ENCODE measurements around the gene SV2A. TPM values are rescaled to one million over a fixed set of nuclear protein-coding genes. Genes with fewer than 3 reads are reported as not detected.

Gene SV2A
- total RNA-seq (2021; fragmentation: NEBNext Ultra II Directional; extraction: Animal tissue kit (Norgen Biotek cat#: 25700)), result 10 to 100 TPM; 16.1 to 28.5 (median 26.1) TPM
- long read RNA-seq, full-length matches to known transcripts, result 1 of 3 reads
- long read RNA-seq, partial matches to known transcripts, result 2 of 3 reads
- long read RNA-seq, other reads (novel, unspliced or antisense), result 0 of 3 reads

- H3K4me3 Mint-ChIP-seq, result peak within 1 kb of the TSS; percentile 91
- H3K27me3 Mint-ChIP-seq (ENCODE audit: insufficient read depth), result peaks cover 1% of the 10 kb centered on the region; the same call in 1 of the 2 replicates
- peak; percentile 19 for DNase-seq
- peaks cover 25% of the 10 kb centered on the region for H3K4me1 Mint-ChIP-seq (ENCODE audit: low read depth)
- no peaks in the 10 kb centered on the region for H3K9me3 Mint-ChIP-seq
- H3K36me3 Mint-ChIP-seq (ENCODE audit: low read depth), result peaks cover 10% of the 10 kb centered on the region; the same call in 1 of the 2 replicates
- TF ChIP-seq CTCF (IDR thresholded peaks at IDR 0.05), result no peak
- peak within 1 kb of the TSS; percentile 71 for H3K27ac Mint-ChIP-seq
Observed at GRCh38 chr1:149917571-149918144, at the start of gene SV2A. Gene SV2A, minus strand, starts transcription at chr1:149917844. Its CDS starts 4,004 bp downstream, at chr1:149913840.

GRCh38 chr1:149967041-149967440, 49.4 kb upstream of the SV2A start:
- Mint-ChIP-seq H3K27ac (no peak overlapping the region; the same call in 1 of the 2 replicates), H3K4me3 (no peak overlapping the region), H3K36me3 (ENCODE audit: low read depth) (peaks cover 6% of the 10 kb centered on the region; the same call in 1 of the 2 replicates), H3K4me1 (ENCODE audit: low read depth) (peaks cover 11% of the 10 kb centered on the region), H3K9me3 (no peaks in the 10 kb centered on the region), H3K27me3 (ENCODE audit: insufficient read depth) (no peaks in the 10 kb centered on the region)
- TF ChIP-seq CTCF (IDR thresholded peaks at IDR 0.05), result no peak
- DNase-seq, result no peak

- no peak for TF ChIP-seq CTCF (IDR thresholded peaks at IDR 0.05)
- H3K9me3 Mint-ChIP-seq, result no peaks in the 10 kb centered on the region
- DNase-seq, result no peak
- H3K4me3 Mint-ChIP-seq, result no peak overlapping the region
- peaks cover 2% of the 10 kb centered on the region; the same call in 1 of the 2 replicates for H3K27me3 Mint-ChIP-seq (ENCODE audit: insufficient read depth)
- peaks cover 6% of the 10 kb centered on the region; the same call in 1 of the 2 replicates for H3K36me3 Mint-ChIP-seq (ENCODE audit: low read depth)
- H3K27ac Mint-ChIP-seq, result peak overlapping the region; percentile 45; the same call in 1 of the 2 replicates
- peaks cover 11% of the 10 kb centered on the region for H3K4me1 Mint-ChIP-seq (ENCODE audit: low read depth)
Observed at GRCh38 chr1:149966405-149966804, 48.8 kb upstream of the SV2A start.

- H3K4me3 Mint-ChIP-seq, result no peak overlapping the region
- no peak for TF ChIP-seq CTCF (IDR thresholded peaks at IDR 0.05)
- no peak overlapping the region; the same call in 1 of the 2 replicates for H3K27ac Mint-ChIP-seq
- no peaks in the 10 kb centered on the region for H3K9me3 Mint-ChIP-seq
- peaks cover 6% of the 10 kb centered on the region; the same call in 1 of the 2 replicates for H3K36me3 Mint-ChIP-seq (ENCODE audit: low read depth)
- DNase-seq, result no peak
- H3K27me3 Mint-ChIP-seq (ENCODE audit: insufficient read depth), result peaks cover 3% of the 10 kb centered on the region; the same call in 1 of the 2 replicates
- H3K4me1 Mint-ChIP-seq (ENCODE audit: low read depth), result peaks cover 11% of the 10 kb centered on the region
Observed at GRCh38 chr1:149965440-149965839, 47.8 kb upstream of the SV2A start.

GRCh38 chr1:149963358-149963757, 45.7 kb upstream of the SV2A start:
- TF ChIP-seq CTCF (IDR thresholded peaks at IDR 0.05), result no peak
- H3K36me3 Mint-ChIP-seq (ENCODE audit: low read depth), result peaks cover 16% of the 10 kb centered on the region
- peaks cover 11% of the 10 kb centered on the region for H3K4me1 Mint-ChIP-seq (ENCODE audit: low read depth)
- no peak for DNase-seq
- H3K27ac Mint-ChIP-seq, result 0 out of 2 replicates have a peak overlapping the region, but pooled peaks have one; percentile 38
- H3K4me3 Mint-ChIP-seq, result no peak overlapping the region
- H3K9me3 Mint-ChIP-seq, result no peaks in the 10 kb centered on the region
- peaks cover 3% of the 10 kb centered on the region; the same call in 1 of the 2 replicates for H3K27me3 Mint-ChIP-seq (ENCODE audit: insufficient read depth)
